HUES6 (cell line): Measurements from ENCODE around the gene GRIA1.

Source experiments
- H3K27ac ChIP-seq: 2 replicates; pipeline ENCODE4 v1.7.0; 2013; ENCODE audit warnings: low read depth, mild to moderate bottlenecking, low read length, inconsistent platforms
- H3K27me3 ChIP-seq: 2 replicates; pipeline ENCODE4 v1.6.1; 2013; ENCODE audit warnings: low read length; ENCODE audit not compliant: control insufficient read depth, insufficient read depth
- H3K36me3 ChIP-seq: 2 replicates; pipeline ENCODE4 v1.6.1; 2013; ENCODE audit warnings: low read length; ENCODE audit not compliant: control insufficient read depth, insufficient read depth
- H3K4me1 ChIP-seq: 2 replicates; pipeline ENCODE4 v1.6.1; 2013; ENCODE audit warnings: low read length; ENCODE audit not compliant: control insufficient read depth, insufficient read depth
- H3K4me3 ChIP-seq: 2 replicates; pipeline ENCODE4 v1.5.1; 2013; ENCODE audit warnings: low read depth, low read length
- H3K9ac ChIP-seq: one replicate; pipeline ENCODE4 v1.6.1; 2013; ENCODE audit warnings: mild to moderate bottlenecking, low read length
- H3K9me3 ChIP-seq: 2 replicates; pipeline ENCODE4 v1.6.1; 2013; ENCODE audit warnings: low read depth, low read length; ENCODE audit not compliant: control insufficient read depth, insufficient read depth

The GRIA1 gene

GRCh38 chr5:153571162-153571561 is 80.7 kb downstream of the GRIA1 start:
- Histone ChIP-seq H3K4me3 (no peak overlapping the region), H3K27me3 (no peaks in the 10 kb centered on the region), H3K27ac (no peak overlapping the region), H3K9ac (no peak overlapping the region), H3K4me1 (no peaks in the 10 kb centered on the region), H3K36me3 (no peaks in the 10 kb centered on the region), H3K9me3 (no peaks in the 10 kb centered on the region)

- H3K27ac ChIP-seq = no peak overlapping the region
- H3K9me3 ChIP-seq = no peaks in the 10 kb centered on the region
- H3K9ac ChIP-seq = no peak overlapping the region
- no peak overlapping the region for H3K4me3 ChIP-seq
- H3K27me3 ChIP-seq = no peaks in the 10 kb centered on the region
- H3K36me3 ChIP-seq = no peaks in the 10 kb centered on the region
- H3K4me1 ChIP-seq = no peaks in the 10 kb centered on the region
These were observed 82.1 kb downstream of the GRIA1 start for GRCh38 chr5:153572411-153573145.

- Histone ChIP-seq H3K4me1 (no peaks in the 10 kb centered on the region), H3K9ac (no peak overlapping the region), H3K27me3 (no peaks in the 10 kb centered on the region), H3K9me3 (no peaks in the 10 kb centered on the region), H3K27ac (no peak overlapping the region), H3K4me3 (no peak overlapping the region), H3K36me3 (no peaks in the 10 kb centered on the region)
These were observed 83.0 kb downstream of the GRIA1 start for GRCh38 chr5:153573326-153574033.

DNA sequence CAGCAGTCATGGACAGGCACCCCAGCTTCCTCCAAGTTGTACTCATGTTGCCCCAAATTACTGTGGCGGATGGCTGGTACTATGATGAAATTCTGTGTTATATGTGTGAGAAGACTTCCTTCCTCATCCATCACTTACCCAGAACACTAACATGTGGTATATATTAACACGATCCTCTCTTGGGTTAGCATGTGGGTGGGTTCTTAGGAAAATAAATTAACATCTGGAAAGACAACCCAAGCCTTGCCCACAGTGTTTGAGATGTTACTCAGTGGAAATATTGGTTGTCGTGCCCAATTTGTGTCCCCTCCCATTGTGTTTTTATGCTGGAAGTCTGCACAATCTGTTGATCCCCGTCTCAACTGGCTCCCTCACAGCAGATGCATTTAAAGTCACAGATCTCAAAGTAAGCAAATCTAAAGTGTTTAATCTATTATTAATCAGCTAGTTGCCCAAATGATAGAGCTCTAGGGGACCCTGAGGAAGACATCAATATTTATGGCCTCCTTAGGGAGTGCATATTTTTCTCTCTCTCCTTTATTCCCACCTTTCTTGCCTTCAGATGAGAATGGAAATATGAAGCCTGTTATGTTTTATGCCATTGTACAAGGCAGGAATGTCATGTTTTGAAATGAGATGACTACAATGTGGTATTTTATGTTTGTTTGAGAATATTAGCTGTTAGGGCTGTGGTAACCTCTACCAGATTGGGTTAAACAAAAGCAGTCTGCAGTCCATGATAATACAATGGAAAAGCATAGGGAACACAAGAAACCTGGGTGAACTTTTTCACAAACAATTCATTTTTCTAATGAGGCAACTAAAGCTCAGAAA is 93.9 kb downstream of the GRIA1 start:
- Histone ChIP-seq H3K36me3 (no peaks in the 10 kb centered on the region), H3K27ac (no peak overlapping the region), H3K9me3 (no peaks in the 10 kb centered on the region), H3K4me1 (no peaks in the 10 kb centered on the region), H3K27me3 (no peaks in the 10 kb centered on the region), H3K4me3 (no peak overlapping the region), H3K9ac (no peak overlapping the region)

- Histone ChIP-seq H3K4me1 (no peaks in the 10 kb centered on the region), H3K4me3 (no peak overlapping the region), H3K9me3 (no peaks in the 10 kb centered on the region), H3K27me3 (no peaks in the 10 kb centered on the region), H3K36me3 (no peaks in the 10 kb centered on the region), H3K27ac (no peak overlapping the region), H3K9ac (no peak overlapping the region)
These were observed 94.5 kb downstream of the GRIA1 start for GRCh38 chr5:153584960-153585359.

GRCh38 chr5:153585622-153586277 is 95.3 kb downstream of the GRIA1 start:
- Histone ChIP-seq H3K36me3 (no peaks in the 10 kb centered on the region), H3K9ac (no peak overlapping the region), H3K4me1 (no peaks in the 10 kb centered on the region), H3K27ac (no peak overlapping the region), H3K27me3 (no peaks in the 10 kb centered on the region), H3K4me3 (no peak overlapping the region), H3K9me3 (no peaks in the 10 kb centered on the region)

DNA sequence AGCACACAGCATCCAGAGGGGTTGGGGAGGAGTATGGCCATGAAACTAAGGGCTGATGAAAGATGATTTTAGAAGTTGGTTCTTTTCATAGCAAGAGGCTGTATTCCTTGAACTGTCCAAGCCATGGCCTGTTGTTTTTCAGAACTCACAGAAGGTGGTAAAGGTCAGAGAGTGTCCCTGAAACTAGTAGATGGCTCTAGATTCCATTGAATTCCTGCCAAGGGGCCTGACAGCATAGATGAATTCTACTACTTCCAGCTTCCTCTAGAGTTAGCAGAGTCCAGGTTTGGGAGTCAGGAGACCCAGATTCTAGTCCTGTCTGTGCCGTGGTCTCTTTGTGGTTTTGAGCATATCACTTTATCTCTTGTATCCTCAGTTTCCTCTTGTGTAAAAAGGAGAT is 101.6 kb downstream of the GRIA1 start:
- H3K27me3 ChIP-seq = no peaks in the 10 kb centered on the region
- H3K27ac ChIP-seq = no peak overlapping the region
- H3K4me1 ChIP-seq = no peaks in the 10 kb centered on the region
- no peak overlapping the region for H3K4me3 ChIP-seq
- H3K36me3 ChIP-seq = no peaks in the 10 kb centered on the region
- no peak overlapping the region for H3K9ac ChIP-seq
- no peaks in the 10 kb centered on the region for H3K9me3 ChIP-seq

GRCh38 chr5:153594785-153595184 is 104.3 kb downstream of the GRIA1 start:
- Histone ChIP-seq H3K27ac (no peak overlapping the region), H3K36me3 (no peaks in the 10 kb centered on the region), H3K27me3 (no peaks in the 10 kb centered on the region), H3K4me1 (no peaks in the 10 kb centered on the region), H3K4me3 (no peak overlapping the region), H3K9ac (no peak overlapping the region), H3K9me3 (no peaks in the 10 kb centered on the region)

DNA sequence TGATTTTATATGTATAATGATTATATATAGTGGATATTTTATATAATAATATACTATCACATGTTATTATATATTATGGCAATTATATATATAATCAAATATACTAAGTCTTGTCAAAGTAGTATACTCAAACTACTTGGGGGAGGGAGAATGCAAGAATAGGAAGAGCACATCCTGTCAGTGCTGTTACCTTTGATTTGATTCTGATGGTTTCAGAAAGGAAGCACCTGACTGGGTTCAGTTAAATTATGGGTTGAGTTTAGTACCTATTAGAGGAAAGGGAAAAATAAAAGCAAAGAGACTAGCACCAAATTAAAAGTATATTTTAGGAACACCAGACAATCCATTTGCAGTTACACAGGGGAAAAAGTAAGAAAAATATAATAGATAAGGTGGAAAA is 107.6 kb downstream of the GRIA1 start:
- Histone ChIP-seq H3K9me3 (no peaks in the 10 kb centered on the region), H3K27ac (no peak overlapping the region), H3K4me1 (no peaks in the 10 kb centered on the region), H3K27me3 (no peaks in the 10 kb centered on the region), H3K4me3 (no peak overlapping the region), H3K9ac (no peak overlapping the region), H3K36me3 (no peaks in the 10 kb centered on the region)

GRCh38 chr5:153601377-153601776 is 110.9 kb downstream of the GRIA1 start:
- Histone ChIP-seq H3K4me1 (no peaks in the 10 kb centered on the region), H3K9ac (no peak overlapping the region)

More at GRCh38 chr5:153601377-153601776, 110.9 kb downstream of the GRIA1 start:
- Histone ChIP-seq H3K27me3 (no peaks in the 10 kb centered on the region), H3K36me3 (no peaks in the 10 kb centered on the region), H3K27ac (no peak overlapping the region), H3K9me3 (no peaks in the 10 kb centered on the region), H3K4me3 (no peak overlapping the region)
